GM12872 (cell line): Measurements from ENCODE around the gene ROGDI.

Experiments
- TF ChIP-seq, protein P1 (sequence below): IDR thresholded peaks from 3 replicates; pipeline ENCODE4 v1.5.1; 2011; ENCODE audit warnings: low read depth, mild to moderate bottlenecking, low read length, moderate library complexity; ENCODE audit not compliant: insufficient read depth

Gene ROGDI

DNA sequence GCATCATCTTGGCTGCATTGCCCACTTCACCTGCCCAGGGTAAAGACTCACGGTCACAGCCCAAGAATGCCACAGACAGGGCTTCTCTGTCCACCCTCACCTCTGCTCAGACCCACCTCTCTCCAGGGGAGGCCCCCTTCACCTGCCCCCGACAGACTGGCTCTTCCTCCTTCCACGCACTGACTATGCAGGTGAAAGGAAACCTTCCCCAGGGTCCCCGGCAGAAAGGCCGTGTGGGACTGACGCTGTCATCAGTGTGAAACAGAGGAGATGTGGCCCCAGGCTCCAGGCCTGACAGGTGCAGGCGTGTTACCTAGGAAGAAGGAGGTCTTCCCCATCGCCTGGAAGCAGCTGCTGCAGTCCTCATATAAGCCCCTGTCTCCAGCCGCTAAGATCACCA lies 9.3 kb upstream of the ROGDI start:
- TF ChIP-seq, protein P1, sequence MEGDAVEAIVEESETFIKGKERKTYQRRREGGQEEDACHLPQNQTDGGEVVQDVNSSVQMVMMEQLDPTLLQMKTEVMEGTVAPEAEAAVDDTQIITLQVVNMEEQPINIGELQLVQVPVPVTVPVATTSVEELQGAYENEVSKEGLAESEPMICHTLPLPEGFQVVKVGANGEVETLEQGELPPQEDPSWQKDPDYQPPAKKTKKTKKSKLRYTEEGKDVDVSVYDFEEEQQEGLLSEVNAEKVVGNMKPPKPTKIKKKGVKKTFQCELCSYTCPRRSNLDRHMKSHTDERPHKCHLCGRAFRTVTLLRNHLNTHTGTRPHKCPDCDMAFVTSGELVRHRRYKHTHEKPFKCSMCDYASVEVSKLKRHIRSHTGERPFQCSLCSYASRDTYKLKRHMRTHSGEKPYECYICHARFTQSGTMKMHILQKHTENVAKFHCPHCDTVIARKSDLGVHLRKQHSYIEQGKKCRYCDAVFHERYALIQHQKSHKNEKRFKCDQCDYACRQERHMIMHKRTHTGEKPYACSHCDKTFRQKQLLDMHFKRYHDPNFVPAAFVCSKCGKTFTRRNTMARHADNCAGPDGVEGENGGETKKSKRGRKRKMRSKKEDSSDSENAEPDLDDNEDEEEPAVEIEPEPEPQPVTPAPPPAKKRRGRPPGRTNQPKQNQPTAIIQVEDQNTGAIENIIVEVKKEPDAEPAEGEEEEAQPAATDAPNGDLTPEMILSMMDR, result no peak

- TF ChIP-seq, protein P1, result no peak
Observed at GRCh38 chr16:4811242-4811641, 8.8 kb upstream of the ROGDI start.

- TF ChIP-seq, protein P1, result no peak
Observed at GRCh38 chr16:4806280-4806679, 3.8 kb upstream of the ROGDI start.

DNA sequence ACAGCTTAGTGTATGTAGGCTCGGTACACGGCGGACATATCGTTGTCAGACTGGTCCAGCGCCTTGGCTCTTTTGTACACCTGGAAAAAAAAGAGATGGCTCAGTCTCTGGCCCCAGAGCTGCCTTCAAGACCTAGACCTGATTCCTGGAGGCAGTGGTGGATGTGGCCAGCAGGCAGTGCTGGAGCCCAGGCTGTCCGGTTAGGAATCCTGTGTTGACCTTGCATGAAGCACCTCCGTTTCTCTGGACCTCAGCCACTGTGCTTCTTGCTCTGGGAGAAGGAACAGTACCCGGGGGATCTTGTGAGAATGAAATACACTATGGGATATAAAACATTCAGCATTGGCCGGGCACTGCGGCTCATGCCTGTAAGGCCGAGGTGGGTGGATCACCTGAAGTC lies 2.8 kb upstream of the ROGDI start:
- TF ChIP-seq, protein P1, result no peak

DNA sequence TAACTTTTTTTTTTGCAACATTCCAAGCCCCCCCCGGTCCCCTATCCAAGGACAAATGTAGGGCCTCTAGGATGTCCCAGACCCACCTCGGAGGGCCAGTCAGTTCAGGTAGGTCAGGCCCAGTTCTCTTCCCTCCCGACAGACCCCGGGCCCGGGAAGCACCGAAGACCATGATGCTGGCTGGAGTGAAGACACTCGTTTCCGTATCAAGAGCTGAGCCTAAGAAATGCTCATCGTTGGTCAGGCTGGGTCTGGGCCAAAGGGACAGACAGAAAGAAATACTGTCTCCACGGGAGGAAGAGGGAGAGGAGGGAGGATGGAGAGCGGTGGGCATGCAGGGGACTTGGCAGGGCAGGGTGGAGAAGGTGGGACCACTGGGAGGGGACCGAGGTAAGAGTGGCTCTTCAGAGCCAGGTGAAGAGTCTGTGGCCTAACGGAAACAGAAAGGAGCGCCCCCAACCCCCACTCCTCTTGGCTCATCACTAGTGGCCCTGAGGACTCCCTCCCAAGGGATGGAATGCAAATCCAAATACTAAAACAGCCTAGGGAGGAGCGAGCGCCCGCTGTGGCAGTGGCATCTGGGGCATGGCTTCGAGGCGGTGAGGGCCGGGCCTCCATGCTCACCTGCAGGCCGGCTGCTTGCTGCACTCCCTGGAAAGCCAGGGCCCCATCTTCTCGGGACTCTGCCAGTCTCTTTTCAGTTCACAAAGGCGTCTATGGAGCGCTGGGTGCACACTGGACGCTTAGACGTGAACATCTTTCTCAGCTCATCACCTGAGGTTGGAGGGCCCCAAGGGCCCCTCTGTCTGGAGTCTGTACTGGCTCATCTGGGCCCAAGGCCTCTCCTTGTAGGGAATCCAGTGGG lies 1.7 kb upstream of the ROGDI start:
- TF ChIP-seq, protein P1, result no peak

GRCh38 chr16:4803401-4803844 lies 990 bp upstream of the ROGDI start:
- TF ChIP-seq, protein P1, result no peak

- TF ChIP-seq, protein P1, result no peak
Observed at GRCh38 chr16:4802659-4803287, 340 bp upstream of the ROGDI start.
